Activated T-helper 1 cell treated with anti-CD3 and anti-CD28 coated beads, Interleukin-12 subunit alpha, Interleukin-12 subunit beta, Interleukin-2, Interleukin-4 antibody, amounts not matched to agents 30 ng/mL and 10 ng/mL and 1 ng/mL, durations not matched to agents 14 hours and 24 hours and 36 hours (primary cell): ENCODE data around the gene TRPV3. TPM values are rescaled to one million over a fixed set of nuclear protein-coding genes. Genes with fewer than 3 reads are reported as not detected.
"Not testable (repeated sequence)": the region's sequence is repeated elsewhere in the genome, so short reads cannot be mapped to it uniquely, and the experiment has no call there.

Source experiments
- DNase-seq: peaks from one replicate; pipeline ENCODE4 v3.0.0; 2021; ENCODE audit warnings: low spot score
- H3K27ac Mint-ChIP-seq: one replicate; pipeline ENCODE4 v1.8.0; 2021; ENCODE audit warnings: mild to moderate bottlenecking, mixed read lengths
- H3K27me3 Mint-ChIP-seq: one replicate; pipeline ENCODE4 v1.8.0; 2022; ENCODE audit warnings: mild to moderate bottlenecking, moderate library complexity, mixed read lengths; ENCODE audit not compliant: insufficient read depth
- H3K36me3 Mint-ChIP-seq: one replicate; pipeline ENCODE4 v1.8.0; 2021; ENCODE audit warnings: low read depth, mixed read lengths
- H3K4me1 Mint-ChIP-seq: one replicate; pipeline ENCODE4 v1.8.0; 2021; ENCODE audit warnings: low read depth, mixed read lengths
- H3K4me3 Mint-ChIP-seq: one replicate; pipeline ENCODE4 v1.8.0; 2021; ENCODE audit warnings: mild to moderate bottlenecking, moderate library complexity, mixed read lengths
- H3K9me3 Mint-ChIP-seq: one replicate; pipeline ENCODE4 v1.8.0; 2021; ENCODE audit warnings: mixed read lengths
- intact Hi-C: fragments of 100-400 bp; cut with micrococcal nuclease; formaldehyde crosslinking; loops from one replicate; pipeline ENCODE4 v1.15.1; 2024
- total RNA-seq: library from RNA; stranded (reverse); gene quantifications from 2 replicates; pipeline ENCODE4 v1.2.3, GENCODE V29; 2022

TRPV3 gene
- total RNA-seq, 1 donor from 2014 or later: 0.26 TPM

DNA sequence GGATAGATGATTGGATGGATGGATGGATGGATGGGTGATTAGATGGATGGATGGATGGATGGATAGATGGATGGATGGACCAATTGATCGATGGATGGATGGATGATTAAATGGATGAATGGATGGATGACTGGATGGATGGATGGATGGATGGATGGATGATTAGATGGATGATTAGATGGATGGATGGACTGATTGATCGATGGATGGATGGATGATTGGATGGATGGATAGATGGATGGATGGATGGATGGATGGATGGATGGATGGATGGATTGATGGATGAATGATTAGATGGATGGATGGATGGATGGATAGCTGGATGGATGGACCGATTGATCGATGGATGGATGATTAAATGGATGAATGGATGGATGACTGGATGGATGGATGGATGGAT is 38.1 kb downstream of the TRPV3 start:
- H3K4me1 Mint-ChIP-seq, H3K9me3 Mint-ChIP-seq, intact Hi-C loops, H3K36me3 Mint-ChIP-seq, H3K27me3 Mint-ChIP-seq, H3K27ac Mint-ChIP-seq, DNase-seq, H3K4me3 Mint-ChIP-seq: not testable (repeated sequence)

- intact Hi-C loops: no loop called here
- no peaks in the 10 kb centered on the region for H3K36me3 Mint-ChIP-seq
- no peak overlapping the region for H3K27ac Mint-ChIP-seq
- H3K27me3 Mint-ChIP-seq: peaks cover 1% of the 10 kb centered on the region
- no peaks in the 10 kb centered on the region for H3K4me1 Mint-ChIP-seq
- no peak overlapping the region for H3K4me3 Mint-ChIP-seq
- DNase-seq: no peak
- no peaks in the 10 kb centered on the region for H3K9me3 Mint-ChIP-seq
Observed at GRCh38 chr17:3514873-3515272, 42.7 kb downstream of the TRPV3 start.

DNA sequence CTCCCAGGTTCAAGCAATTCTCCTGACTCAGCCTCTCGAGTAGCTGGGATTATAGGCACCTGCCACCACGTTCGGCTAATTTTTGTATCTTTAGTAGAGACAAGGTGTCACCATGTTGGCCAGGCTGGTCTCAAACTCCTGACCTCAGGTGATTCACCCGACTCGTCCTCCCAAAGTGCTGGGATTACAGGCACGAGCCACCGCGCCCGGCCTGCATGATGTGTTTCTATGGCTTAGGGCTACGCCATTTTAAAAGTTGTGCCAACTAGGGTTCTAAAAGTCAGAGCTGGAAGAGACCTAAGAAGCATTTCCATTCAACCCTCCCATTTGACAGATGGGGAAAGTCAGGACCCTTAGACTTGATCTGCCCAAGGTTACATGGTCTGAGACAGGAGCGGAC is 43.4 kb downstream of the TRPV3 start:
- H3K9me3 Mint-ChIP-seq, H3K27ac Mint-ChIP-seq, DNase-seq, H3K4me3 Mint-ChIP-seq, intact Hi-C loops, H3K27me3 Mint-ChIP-seq, H3K4me1 Mint-ChIP-seq, H3K36me3 Mint-ChIP-seq: not testable (repeated sequence)

- H3K27me3 Mint-ChIP-seq: peaks cover 4% of the 10 kb centered on the region
- intact Hi-C loops: no loop called here
- no peak overlapping the region for H3K27ac Mint-ChIP-seq
- no peak for DNase-seq
- no peaks in the 10 kb centered on the region for H3K36me3 Mint-ChIP-seq
- H3K4me3 Mint-ChIP-seq: no peak overlapping the region
- H3K4me1 Mint-ChIP-seq: no peaks in the 10 kb centered on the region
- no peaks in the 10 kb centered on the region for H3K9me3 Mint-ChIP-seq
Observed at GRCh38 chr17:3513305-3514035, 44.1 kb downstream of the TRPV3 start.

DNA sequence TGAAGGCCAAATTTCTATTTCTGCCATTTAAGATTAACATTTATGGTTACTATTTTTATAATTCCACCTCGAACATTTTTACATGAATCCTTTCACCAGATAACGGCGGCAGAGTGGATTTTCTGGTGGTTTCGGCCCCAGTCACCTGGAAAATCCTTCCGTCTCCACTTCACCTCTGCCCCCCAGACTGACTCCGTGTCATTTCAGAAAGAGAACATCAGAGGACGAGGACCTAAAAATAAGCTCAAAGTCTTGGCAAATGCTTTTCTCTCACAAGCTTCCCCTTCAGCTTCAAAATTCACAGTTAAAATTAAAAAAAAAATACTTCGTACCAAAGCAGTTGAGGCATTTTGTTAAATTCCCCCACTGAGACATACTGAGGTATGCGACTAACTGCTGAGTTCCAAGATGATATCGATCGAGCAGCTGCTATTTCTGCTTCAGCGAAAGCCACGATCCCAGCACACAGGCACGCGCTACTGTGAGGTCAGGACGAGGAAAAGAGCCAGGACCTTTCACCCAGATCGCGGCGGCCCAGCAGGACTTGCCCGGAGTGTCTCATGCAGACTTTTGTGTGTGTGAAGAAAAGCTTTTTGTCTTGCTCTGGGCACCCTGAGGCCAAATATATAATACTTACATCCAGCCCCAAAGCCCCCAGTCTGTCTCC is 45.0 kb downstream of the TRPV3 start:
- intact Hi-C loops: no loop called here
- DNase-seq: no peak
- Mint-ChIP-seq H3K4me1 (no peaks in the 10 kb centered on the region), H3K36me3 (no peaks in the 10 kb centered on the region), H3K27me3 (peaks cover 4% of the 10 kb centered on the region), H3K9me3 (no peaks in the 10 kb centered on the region), H3K4me3 (no peak overlapping the region), H3K27ac (no peak overlapping the region)

DNA sequence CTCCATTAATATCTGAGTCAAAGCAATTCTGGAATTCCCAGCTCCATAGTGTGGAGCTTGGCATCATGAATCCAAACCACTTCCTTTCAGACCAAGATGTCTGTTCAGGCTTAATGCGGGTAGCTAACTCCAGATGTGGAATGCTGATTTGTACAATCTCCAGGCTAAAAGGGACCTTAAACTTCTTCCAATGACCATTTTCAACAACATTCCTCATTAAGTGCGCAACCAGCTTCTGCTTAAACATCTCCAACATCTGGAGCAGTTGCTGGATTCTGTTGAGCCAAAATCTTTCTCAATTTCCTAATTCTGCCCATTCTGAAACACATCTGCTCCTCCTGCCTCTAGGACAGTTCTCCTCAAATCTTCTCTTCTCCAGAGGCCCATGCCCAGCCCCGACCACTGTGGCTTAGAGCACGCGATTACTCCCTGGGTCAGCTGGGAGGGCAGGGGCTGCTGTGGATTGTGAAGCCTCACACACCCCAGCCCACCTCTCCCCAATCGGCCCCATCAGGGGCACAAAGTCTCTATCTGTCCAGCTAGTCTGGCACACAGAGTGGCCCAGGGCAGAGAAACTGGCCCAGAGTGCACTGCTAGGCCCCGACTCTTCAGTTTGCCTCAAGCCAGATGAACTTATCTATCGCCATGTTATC is 45.6 kb downstream of the TRPV3 start:
- intact Hi-C loops: no loop called here
- H3K4me3 Mint-ChIP-seq: no peak overlapping the region
- no peak overlapping the region for H3K27ac Mint-ChIP-seq
- H3K27me3 Mint-ChIP-seq: peaks cover 5% of the 10 kb centered on the region
- DNase-seq: no peak
- no peaks in the 10 kb centered on the region for H3K9me3 Mint-ChIP-seq
- H3K36me3 Mint-ChIP-seq: no peaks in the 10 kb centered on the region
- H3K4me1 Mint-ChIP-seq: no peaks in the 10 kb centered on the region

- no peaks in the 10 kb centered on the region for H3K4me1 Mint-ChIP-seq
- DNase-seq: no peak
- H3K9me3 Mint-ChIP-seq: no peaks in the 10 kb centered on the region
- peaks cover 5% of the 10 kb centered on the region for H3K27me3 Mint-ChIP-seq
- H3K27ac Mint-ChIP-seq: no peak overlapping the region
- H3K36me3 Mint-ChIP-seq: no peaks in the 10 kb centered on the region
- intact Hi-C loops: no loop called here
- H3K4me3 Mint-ChIP-seq: no peak overlapping the region
Observed at GRCh38 chr17:3510090-3510489, 47.5 kb downstream of the TRPV3 start.

- Mint-ChIP-seq H3K4me3 (no peak overlapping the region), H3K4me1 (no peaks in the 10 kb centered on the region), H3K27ac (no peak overlapping the region), H3K9me3 (no peaks in the 10 kb centered on the region), H3K27me3 (peaks cover 5% of the 10 kb centered on the region), H3K36me3 (no peaks in the 10 kb centered on the region)
- intact Hi-C loops: no loop called here
- DNase-seq: no peak
Observed at GRCh38 chr17:3507869-3508268, 49.7 kb downstream of the TRPV3 start.

- intact Hi-C loops: no loop called here
- no peak overlapping the region for H3K27ac Mint-ChIP-seq
- no peaks in the 10 kb centered on the region for H3K36me3 Mint-ChIP-seq
- peaks cover 5% of the 10 kb centered on the region for H3K27me3 Mint-ChIP-seq
- no peaks in the 10 kb centered on the region for H3K4me1 Mint-ChIP-seq
- no peaks in the 10 kb centered on the region for H3K9me3 Mint-ChIP-seq
- DNase-seq: no peak
- H3K4me3 Mint-ChIP-seq: no peak overlapping the region
Observed at GRCh38 chr17:3507071-3507470, 50.5 kb downstream of the TRPV3 start.

- intact Hi-C loops: no loop called here
- Mint-ChIP-seq H3K27me3 (peaks cover 4% of the 10 kb centered on the region), H3K4me1 (no peaks in the 10 kb centered on the region)
Observed at GRCh38 chr17:3506054-3506453, 51.6 kb downstream of the TRPV3 start.

DNA sequence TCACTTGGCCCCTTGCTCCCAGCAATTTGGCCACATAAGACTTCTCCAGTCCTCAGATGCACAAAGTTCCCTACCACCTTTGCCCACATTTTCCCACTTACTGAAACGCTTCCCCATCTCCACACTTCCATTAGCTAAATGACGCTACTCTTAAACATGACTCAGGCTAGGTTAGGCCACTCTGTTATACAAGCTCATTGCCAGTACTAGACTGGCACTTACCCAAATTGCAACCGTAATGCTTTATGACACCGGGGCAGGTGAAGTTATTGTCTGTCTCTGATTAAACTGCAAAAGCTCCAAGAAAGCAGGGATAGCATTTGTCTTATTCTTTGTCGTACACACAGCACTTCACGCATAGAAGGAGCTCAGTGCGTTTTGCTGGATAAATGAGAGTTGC is 52.6 kb downstream of the TRPV3 start:
- Mint-ChIP-seq H3K36me3 (no peaks in the 10 kb centered on the region), H3K4me3 (no peak overlapping the region), H3K27me3 (peaks cover 4% of the 10 kb centered on the region), H3K9me3 (no peaks in the 10 kb centered on the region), H3K4me1 (no peaks in the 10 kb centered on the region), H3K27ac (no peak overlapping the region)
- intact Hi-C loops: no loop called here
- no peak for DNase-seq

More at GRCh38 chr17:3506054-3506453, 51.6 kb downstream of the TRPV3 start:
- Mint-ChIP-seq H3K9me3 (no peaks in the 10 kb centered on the region), H3K4me3 (no peak overlapping the region), H3K27ac (no peak overlapping the region), H3K36me3 (no peaks in the 10 kb centered on the region)
- DNase-seq: no peak

GRCh38 chr17:3503285-3503684 is 54.3 kb downstream of the TRPV3 start:
- Mint-ChIP-seq H3K27ac (no peak overlapping the region), H3K9me3 (no peaks in the 10 kb centered on the region), H3K27me3 (peaks cover 2% of the 10 kb centered on the region), H3K4me3 (no peak overlapping the region), H3K4me1 (no peaks in the 10 kb centered on the region), H3K36me3 (no peaks in the 10 kb centered on the region)
- intact Hi-C loops: no loop called here
- no peak for DNase-seq

DNA sequence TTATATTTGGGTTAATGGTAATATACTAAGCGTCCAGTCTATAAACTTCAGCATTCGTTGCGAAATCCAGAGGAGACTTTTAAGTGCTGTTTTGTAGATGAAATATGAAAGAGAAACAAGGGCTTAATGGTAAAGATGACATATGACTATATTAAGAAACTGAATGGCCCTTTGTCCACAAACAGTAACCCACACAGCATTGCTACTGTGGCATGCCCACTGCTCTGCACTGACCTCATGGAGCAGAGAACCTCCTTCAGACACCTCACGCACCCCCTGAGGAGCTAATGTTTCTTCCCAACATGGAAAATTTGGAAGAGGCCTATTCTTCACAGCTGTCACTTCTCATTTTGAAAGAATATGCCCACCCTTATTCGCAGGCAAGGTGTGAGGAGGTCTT is 55.1 kb downstream of the TRPV3 start:
- Mint-ChIP-seq H3K27me3 (peaks cover 2% of the 10 kb centered on the region), H3K36me3 (no peaks in the 10 kb centered on the region), H3K4me3 (no peak overlapping the region), H3K9me3 (no peaks in the 10 kb centered on the region), H3K27ac (no peak overlapping the region), H3K4me1 (no peaks in the 10 kb centered on the region)
- intact Hi-C loops: no loop called here
- no peak for DNase-seq
